Subcutaneous adipose tissue (tissue), 4 donors: Measurements from ENCODE around the gene PARVB. TPM values are rescaled to one million over a fixed set of nuclear protein-coding genes. Genes with fewer than 3 reads are reported as not detected.

Source experiments
- total RNA-seq, 4 donors: library from RNA; depleted of rRNA; stranded (reverse); fragments of >200 nt; gene quantifications; one replicate each; pipeline ENCODE4 v1.1.0, GENCODE V29; 2016
- TF ChIP-seq, protein P1 (sequence below): fragments of 450-650 bp; IDR thresholded peaks from one replicate; pipeline ENCODE4 v1.5.1; 2016; ENCODE audit warnings: low read depth, mild to moderate bottlenecking, control low read depth, antibody characterized with exemption, moderate library complexity

The PARVB gene
- total RNA-seq, 4 donors from 2014 or later = 47.8 to 175 (median 52.8) TPM

DNA sequence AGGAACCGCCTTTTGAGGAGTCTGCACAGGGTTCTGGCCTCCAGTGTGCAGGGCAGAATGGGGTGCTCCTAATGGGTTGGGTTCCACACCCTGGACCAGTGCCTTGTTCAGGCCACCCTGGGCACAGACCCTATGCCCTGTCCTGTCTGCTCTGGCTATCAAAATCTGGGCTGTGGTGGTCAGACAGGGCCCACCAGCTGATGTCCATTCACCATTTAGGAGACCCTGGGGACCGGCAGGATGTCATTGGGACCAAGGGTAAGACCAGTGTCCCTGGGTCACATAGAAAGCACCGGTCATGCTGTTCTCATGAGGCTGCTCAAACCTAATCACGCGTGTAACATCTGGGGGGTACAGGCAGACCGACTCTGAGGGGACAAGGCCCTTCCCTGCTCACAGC, 194.0 kb downstream of the PARVB start:
- TF ChIP-seq, protein P1, sequence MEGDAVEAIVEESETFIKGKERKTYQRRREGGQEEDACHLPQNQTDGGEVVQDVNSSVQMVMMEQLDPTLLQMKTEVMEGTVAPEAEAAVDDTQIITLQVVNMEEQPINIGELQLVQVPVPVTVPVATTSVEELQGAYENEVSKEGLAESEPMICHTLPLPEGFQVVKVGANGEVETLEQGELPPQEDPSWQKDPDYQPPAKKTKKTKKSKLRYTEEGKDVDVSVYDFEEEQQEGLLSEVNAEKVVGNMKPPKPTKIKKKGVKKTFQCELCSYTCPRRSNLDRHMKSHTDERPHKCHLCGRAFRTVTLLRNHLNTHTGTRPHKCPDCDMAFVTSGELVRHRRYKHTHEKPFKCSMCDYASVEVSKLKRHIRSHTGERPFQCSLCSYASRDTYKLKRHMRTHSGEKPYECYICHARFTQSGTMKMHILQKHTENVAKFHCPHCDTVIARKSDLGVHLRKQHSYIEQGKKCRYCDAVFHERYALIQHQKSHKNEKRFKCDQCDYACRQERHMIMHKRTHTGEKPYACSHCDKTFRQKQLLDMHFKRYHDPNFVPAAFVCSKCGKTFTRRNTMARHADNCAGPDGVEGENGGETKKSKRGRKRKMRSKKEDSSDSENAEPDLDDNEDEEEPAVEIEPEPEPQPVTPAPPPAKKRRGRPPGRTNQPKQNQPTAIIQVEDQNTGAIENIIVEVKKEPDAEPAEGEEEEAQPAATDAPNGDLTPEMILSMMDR = no peak

DNA sequence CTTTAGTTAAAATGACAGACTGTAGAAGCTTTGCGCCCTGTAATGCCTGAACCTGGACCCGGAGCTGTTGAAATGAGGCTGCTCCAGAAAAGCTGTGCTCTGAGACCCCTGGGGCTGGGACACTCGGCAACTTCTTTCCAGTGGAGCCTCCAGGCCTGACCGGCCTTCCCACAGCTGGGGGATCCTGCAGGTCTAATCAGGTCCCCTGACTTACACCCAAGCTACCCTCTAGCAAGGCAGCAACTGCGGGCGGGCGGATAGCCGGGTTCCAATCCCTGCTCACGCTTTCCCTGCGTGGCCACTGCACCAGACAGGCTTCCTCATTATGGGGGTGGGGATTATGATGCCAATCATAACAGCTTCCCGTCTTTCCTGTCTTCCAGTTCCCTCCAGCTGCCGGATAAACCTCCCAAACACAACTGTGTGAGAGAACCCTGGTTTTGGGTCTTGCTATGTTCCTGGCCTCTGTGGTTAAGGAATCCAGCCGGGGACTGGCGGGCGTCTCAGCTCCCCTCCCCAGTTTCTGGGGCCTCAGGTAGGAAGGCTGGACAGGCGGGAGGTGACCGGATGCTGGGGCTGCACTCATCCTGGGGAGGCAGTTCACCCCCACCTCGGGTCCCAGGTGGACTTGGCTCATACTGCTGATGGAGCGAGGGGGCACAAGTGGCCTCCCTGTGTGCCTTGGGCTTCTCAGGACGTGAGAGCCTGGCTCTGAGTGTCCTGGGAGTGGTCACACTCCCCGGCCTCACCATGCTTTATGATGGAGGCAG, 195.2 kb downstream of the PARVB start:
- TF ChIP-seq, protein P1 = no peak

DNA sequence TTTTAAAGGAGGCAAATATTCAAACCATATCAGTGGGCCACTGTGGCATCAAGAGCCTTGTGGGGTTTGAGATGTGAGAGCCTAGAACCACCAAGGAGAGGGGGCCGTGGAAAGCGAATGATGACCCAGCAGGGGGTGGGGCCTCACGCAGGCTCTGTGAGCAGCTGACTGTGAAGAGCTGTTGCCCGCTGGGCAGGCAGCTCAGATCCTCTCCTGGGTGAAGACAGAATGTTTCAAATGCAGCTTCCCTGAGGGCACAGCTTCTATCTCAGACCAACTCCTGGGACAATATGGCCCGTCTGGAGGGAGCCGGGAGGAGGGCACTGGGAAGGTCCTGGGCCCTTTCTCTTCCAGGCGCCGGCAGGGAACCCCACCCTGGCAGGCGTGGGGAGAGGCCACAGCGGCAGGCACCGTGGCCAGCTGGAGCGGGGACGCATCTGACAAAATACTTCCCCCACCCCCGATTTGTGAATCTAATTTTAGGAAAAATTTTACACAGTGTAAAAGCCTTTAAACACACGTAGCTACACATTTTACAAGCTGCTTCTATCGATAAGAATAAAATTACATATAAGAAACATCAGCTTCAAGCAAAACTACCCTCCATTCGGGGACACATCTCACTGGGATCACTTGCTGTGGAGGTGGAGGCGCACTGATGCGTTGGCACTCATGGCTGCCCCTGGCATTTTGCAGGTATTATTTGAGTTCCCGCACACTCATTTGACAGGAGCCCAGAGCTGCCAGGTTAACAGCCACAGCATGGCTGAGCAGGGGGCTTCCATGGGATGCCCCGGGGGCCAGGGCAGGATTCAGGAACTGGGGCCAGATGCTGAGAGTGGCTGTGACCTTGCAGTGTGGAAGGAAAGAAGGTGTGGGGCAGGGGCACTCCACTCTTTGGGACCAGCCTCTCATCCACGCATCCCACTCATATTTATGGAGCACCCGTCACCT, 196.9 kb downstream of the PARVB start:
- TF ChIP-seq, protein P1 = no peak

DNA sequence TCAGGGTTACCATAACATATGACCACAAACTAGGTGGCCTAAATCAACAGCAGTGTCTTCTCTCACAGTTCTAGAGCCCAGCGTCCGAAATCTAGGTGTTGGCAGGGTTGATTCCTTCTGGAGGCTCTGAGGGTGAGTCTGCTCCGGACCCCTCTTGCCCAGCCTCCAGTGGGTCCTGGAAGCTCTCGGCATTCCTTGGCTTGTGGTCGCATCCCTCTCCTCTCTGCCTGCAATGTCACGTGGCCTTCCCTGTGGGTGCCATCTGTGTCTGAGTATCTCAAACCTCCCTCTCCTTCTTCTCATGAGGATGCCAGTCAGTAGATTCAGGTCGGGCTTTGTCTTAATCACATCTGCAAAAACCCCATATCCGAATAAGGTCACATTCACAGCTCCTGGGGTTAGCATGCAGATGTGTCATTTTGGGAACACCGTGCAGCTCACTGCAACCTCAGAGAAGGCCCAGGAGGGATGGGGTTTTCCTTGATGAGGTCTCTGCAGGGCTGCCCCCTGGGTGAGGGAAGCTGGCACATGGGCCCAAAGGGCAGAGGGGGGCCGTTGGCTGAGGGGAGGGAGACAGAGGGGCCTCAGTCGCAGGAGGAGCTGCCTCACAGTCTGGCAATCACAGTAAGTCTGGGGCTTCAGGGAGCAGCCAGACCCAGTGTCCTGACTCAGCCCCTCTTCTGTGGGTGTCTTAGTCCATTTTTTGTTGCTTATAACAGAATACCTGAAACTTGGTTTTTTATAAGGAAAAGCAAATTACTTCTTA, 197.8 kb downstream of the PARVB start:
- TF ChIP-seq, protein P1 = no peak

Other genes with a start within 250 kb of the PARVB start
- 1 to 10 TPM; 2.1 to 4.0 (median 2.4) TPM for gene EFCAB6, start 212.0 kb upstream of the PARVB start, total RNA-seq
- gene SULT4A1, start 161.8 kb upstream of the PARVB start, total RNA-seq = under 1 TPM in 1 of 4 donors, not detected in 3; 0.98 TPM
- gene PNPLA5, start 132.3 kb upstream of the PARVB start, total RNA-seq = not detected
- gene PNPLA3, start 100.5 kb upstream of the PARVB start, total RNA-seq = 1 to 10 TPM; 2.3 to 6.6 (median 3.1) TPM
- 10 to 100 TPM; 31.3 to 54.1 (median 42.2) TPM for gene SAMM50, start 68.9 kb upstream of the PARVB start, total RNA-seq
- 10 to 100 TPM; 18.3 to 92.0 (median 46.6) TPM for gene PARVG, start 156.6 kb downstream of the PARVB start, total RNA-seq